GM12873 (cell line): ENCODE results near the gene CTSZ.

Source experiments
- TF ChIP-seq, protein P1 (sequence below): IDR thresholded peaks from 2 replicates; pipeline ENCODE4 v1.5.1; 2012; ENCODE audit warnings: low read depth, mild to moderate bottlenecking, moderate library complexity, low read length, control low read depth; ENCODE audit not compliant: insufficient read depth; ENCODE audit errors: missing control alignments

Gene CTSZ

DNA sequence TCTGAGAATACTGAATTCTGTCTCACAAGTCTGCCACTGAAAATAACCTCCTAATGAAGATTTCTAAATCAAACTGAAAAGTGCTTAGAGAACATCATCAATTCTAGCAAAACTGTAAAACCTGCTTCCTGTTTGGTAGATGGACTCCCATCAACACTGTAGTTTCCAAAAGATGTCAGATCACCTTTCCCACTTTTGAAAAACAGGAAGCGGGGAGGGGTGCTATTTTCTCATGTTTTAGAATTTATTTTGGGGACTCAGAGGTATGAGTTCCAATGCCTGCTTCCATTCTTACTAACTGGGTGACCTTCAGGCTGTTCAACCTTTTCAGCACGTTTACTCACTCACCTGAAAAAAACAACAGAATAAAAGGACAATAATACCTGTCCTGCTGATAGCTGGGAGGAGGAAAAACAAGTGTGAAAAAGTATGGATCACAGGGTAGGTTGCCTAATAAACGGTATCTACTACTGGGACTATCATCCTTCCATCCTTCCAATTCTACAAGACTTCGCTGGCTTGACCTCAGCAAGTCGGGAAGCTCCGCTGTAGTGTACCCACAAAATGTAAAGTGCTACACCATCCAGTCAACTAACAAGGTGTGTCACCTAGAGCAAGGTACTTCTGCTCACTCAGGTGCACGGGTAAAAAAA lies 24.0 kb upstream of the CTSZ start:
- TF ChIP-seq, protein P1, sequence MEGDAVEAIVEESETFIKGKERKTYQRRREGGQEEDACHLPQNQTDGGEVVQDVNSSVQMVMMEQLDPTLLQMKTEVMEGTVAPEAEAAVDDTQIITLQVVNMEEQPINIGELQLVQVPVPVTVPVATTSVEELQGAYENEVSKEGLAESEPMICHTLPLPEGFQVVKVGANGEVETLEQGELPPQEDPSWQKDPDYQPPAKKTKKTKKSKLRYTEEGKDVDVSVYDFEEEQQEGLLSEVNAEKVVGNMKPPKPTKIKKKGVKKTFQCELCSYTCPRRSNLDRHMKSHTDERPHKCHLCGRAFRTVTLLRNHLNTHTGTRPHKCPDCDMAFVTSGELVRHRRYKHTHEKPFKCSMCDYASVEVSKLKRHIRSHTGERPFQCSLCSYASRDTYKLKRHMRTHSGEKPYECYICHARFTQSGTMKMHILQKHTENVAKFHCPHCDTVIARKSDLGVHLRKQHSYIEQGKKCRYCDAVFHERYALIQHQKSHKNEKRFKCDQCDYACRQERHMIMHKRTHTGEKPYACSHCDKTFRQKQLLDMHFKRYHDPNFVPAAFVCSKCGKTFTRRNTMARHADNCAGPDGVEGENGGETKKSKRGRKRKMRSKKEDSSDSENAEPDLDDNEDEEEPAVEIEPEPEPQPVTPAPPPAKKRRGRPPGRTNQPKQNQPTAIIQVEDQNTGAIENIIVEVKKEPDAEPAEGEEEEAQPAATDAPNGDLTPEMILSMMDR, result no peak

DNA sequence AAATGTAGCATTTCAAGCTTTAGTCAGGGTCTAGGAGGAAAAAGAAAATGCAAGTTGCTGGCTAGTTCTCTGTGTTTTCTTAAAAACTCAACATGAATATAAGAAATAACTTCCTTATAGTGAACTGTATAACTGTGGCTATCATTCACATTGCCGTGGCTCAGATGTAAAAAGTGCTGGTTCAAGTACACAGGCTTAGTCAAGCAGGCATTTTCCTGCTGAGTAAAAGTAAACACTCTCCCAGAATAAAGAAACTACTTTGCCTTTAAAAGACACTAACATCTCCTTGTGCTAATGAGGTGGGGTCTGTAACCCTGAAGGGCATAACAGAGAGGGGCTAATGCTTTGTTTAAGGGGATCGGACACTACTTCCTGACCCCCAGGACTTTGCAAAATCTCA lies 21.8 kb upstream of the CTSZ start:
- TF ChIP-seq, protein P1, result no peak

DNA sequence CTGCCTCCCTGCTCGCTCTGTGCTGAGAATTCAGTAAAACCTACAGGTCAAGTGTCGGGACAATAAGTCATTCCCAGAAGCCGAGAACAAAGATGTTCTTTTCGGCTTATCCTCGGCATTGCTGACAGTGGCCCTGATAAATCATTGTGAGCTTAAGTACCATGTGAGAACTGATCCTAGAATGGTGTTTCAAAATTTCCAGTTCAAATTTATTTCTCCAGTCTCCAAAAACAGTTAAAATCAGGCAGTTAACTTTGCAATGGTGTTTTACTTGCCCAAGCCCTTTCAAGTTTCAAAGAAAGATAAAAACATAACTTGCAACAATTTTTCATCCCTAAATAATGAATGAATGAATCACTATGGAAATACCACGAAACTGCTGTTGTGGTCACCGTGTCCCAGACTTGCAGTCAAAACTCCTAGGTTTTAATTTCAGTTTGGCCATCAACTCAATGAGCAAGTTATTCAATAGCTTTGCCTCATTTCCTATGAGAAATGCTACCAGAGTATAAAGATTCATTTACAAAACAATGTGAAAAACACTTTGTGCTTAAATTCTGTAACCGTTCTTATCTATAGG lies 20.8 kb upstream of the CTSZ start:
- TF ChIP-seq, protein P1, result no peak

DNA sequence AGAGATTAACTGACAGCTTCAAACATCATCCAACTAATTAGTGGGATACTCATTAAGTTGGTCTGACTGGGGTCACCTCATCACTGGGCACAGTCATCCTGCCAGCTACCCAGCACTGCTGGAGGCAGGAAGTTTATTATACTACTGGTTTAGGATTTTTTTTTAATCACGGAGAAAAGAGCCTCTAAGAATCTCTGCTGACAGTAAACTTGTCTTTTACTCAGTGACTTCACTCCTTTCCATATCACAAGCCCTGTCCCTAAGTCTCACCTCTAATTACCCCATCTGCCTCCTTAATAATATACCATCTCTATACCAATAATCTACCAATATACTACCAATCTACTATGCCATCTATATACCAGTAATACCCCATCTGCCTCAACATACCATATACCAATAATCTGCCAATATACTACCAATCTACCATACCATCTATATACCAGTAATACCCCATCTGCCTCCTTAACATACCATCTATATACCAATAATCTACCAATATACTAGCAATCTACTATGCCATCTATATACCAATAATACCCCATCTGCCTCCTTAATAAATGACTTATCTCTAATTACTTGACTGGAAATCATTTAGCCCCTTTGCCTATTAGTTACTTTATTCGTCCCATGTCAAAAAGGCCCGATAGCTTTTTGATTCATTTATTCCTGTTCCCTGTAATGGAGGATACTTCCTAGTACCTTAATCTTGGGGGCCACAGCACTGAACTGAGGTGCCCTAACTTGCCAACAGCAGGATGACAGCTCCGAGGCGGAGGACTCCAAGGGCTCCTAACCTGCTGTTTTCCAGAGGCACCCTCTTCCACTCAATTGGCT lies 20.1 kb upstream of the CTSZ start:
- TF ChIP-seq, protein P1, result no peak

DNA sequence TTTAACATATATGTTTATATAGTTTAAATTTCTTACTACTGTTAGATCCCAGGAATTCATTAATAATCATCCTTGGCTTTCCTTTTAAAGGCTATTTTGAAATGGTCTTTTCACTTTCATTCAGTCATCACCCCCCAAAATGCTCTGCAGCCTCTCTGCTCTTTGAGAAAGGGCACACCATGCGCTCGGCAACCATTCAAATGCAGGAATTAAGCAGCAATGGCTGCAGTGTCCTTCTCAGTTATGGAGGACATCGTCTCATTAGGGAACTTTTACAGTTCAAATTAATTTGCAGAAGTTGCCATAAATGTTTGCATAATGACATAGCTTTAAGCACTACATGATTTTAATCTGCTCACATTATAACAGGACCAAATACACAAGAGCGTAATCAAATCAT lies 18.5 kb upstream of the CTSZ start:
- TF ChIP-seq, protein P1, result no peak

DNA sequence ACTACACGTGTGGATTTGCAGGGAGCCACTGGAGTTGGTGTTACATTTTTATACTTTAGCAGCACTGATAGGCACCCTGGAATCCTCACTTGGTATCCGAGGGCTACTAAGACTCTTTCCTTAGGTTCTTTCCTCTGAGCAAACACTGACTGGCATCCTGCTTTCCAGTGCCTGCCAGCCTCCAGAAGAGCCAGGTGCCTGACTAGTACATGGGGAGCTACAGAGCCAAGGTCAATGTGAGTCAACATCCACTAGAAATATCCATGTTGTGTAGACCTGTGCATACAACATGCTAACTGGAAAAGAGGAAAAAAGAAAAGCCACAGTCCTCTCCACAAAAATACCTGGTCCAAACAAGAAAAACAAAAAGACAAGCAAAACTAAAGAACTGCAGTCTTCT lies 18.0 kb upstream of the CTSZ start:
- TF ChIP-seq, protein P1, result no peak

DNA sequence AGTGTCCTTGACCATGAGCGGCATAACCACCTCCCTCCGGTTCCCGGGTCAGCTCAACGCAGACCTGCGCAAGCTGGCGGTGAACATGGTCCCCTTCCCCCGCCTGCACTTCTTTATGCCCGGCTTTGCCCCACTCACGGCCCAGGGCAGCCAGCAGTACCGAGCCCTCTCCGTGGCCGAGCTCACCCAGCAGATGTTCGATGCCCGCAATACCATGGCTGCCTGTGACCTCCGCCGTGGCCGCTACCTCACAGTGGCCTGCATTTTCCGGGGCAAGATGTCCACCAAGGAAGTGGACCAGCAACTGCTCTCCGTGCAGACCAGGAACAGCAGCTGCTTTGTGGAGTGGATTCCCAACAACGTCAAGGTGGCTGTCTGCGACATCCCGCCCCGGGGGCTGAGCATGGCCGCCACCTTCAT lies 17.1 kb upstream of the CTSZ start:
- TF ChIP-seq, protein P1, result no peak
